Stimulated activated CD4-positive, alpha-beta T cell treated with anti-CD3 and anti-CD28 coated beads, Interleukin-12 subunit alpha, Interleukin-12 subunit beta, amount 100 ng/mL, for 4 hours (primary cell): ENCODE data around the gene MUS81.
"Not testable (repeated sequence)": the region's sequence is repeated elsewhere in the genome, so short reads cannot be mapped to it uniquely, and the experiment has no call there.

Experiments
- DNase-seq: peaks from one replicate; pipeline ENCODE4 v3.0.0-alpha.2; 2020

Gene MUS81

GRCh38 chr11:65873318-65874156, 13.3 kb downstream of the MUS81 start:
- peak; percentile 97 for DNase-seq

GRCh38 chr11:65879617-65880016, 19.4 kb downstream of the MUS81 start, which contains the start of gene CTSW:
Gene CTSW (plus strand): TSS chr11:65879837. CDS start chr11:65879855, 18 bp downstream.
- no peak for DNase-seq

DNA sequence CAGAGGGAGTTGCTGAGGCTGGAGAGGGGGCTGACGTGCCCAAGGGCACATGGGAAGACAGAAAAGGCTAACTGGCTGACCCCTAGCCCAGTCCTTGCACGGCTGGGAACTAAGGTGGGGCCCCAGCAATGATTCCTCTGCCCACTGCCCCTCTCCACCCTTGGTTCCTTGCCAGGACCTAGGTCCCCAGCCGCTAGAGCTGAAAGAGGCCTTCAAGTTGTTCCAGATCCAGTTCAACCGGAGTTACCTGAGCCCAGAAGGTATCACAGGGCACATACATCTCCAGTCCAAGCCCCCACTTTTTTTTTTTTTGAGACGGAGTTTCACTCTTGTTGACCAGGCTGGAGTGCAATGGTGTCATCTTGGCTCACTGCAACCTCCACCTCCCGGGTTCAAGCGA, 19.8 kb downstream of the MUS81 start:
- DNase-seq, result no peak

DNA sequence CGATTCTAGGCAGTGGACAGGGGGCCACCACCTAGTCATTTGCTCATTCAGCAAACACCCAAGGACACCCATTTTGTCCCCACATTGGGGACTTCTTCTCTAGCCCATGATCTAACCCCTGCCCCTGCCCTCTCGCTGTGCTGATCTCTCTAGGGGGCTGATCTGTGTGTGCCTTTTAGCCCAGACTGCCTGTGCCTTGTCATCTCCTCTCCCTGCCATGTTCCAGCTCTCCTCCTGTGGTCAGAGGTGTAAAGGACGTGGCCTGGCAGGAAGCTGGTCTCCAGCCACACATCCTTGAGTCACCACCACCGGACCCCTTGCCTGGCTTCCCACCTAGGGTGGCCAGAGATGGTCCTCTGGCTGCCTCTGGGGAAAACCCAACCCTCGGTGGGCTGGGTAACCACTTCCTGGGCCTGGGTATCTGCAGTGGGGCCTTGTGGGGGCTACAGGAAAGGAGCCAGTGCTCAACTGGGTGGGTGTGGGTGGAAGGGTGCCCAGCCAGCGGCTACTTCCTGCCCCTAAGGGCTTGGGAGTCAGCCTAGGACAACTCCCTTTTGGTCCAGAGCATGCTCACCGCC, 20.7 kb downstream of the MUS81 start:
- no peak for DNase-seq

GRCh38 chr11:65882120-65883057, 22.2 kb downstream of the MUS81 start:
- no peak for DNase-seq

- no peak for DNase-seq
Measured at GRCh38 chr11:65883058-65883761, 23.0 kb downstream of the MUS81 start.

GRCh38 chr11:65883786-65884715, 23.8 kb downstream of the MUS81 start:
- no peak for DNase-seq

GRCh38 chr11:65884716-65885092, 24.5 kb downstream of the MUS81 start:
- peak; percentile 81 for DNase-seq

DNA sequence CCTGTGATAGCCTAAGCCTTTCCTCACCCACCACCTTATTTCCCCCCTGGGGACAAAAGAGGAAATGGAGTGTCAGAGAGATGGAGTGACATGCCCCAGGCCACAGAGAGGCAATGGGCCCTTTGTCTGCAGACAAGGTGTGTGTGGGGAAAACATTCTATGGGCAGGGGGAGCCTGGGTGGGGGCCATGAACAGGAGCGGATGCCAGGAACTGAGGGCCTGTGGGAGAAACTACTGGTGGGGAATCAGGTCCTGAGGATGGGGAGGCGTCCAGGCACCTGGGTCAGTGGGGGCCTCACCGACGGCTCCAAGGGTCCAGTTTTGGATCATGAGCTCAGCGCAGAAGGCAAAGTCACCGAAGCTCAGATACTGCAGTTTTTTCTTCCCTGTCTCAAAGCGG, 25.0 kb downstream of the MUS81 start:
- DNase-seq, result no peak

DNA sequence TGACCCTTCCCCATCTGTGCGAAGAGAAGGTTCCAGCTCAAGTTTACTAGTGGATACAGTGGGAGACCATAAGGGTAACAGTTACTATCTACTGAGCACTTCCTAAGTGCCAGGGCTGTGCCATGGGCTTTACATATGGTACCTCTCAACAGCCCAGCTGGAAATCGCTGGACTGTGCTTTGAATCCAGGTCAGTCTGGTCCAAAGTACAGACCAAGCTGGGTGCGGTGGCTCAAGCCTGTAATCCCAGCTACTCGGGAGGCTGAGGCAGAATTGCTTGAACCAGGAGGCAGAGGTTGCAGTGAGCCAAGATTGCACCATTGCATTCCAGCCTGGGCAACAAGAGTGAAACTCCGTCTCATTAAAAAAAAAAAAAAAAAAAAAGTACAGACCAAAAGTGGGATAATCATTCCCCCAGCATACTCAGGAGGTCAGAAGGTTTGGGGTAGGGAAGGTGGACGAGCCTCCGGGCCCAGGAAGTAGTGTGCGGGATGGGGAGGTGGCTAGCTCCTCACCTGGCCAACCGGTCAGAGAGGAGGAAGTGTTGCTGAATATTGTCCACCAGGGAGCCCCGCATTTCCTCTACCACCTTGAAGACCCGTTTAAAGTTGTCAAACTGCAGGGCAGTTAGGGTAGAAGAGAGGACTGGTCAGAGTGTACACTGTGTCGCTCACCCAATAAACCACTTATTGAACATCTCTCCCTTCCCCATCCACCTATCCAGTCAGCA, 25.7 kb downstream of the MUS81 start:
- DNase-seq, result no peak

DNA sequence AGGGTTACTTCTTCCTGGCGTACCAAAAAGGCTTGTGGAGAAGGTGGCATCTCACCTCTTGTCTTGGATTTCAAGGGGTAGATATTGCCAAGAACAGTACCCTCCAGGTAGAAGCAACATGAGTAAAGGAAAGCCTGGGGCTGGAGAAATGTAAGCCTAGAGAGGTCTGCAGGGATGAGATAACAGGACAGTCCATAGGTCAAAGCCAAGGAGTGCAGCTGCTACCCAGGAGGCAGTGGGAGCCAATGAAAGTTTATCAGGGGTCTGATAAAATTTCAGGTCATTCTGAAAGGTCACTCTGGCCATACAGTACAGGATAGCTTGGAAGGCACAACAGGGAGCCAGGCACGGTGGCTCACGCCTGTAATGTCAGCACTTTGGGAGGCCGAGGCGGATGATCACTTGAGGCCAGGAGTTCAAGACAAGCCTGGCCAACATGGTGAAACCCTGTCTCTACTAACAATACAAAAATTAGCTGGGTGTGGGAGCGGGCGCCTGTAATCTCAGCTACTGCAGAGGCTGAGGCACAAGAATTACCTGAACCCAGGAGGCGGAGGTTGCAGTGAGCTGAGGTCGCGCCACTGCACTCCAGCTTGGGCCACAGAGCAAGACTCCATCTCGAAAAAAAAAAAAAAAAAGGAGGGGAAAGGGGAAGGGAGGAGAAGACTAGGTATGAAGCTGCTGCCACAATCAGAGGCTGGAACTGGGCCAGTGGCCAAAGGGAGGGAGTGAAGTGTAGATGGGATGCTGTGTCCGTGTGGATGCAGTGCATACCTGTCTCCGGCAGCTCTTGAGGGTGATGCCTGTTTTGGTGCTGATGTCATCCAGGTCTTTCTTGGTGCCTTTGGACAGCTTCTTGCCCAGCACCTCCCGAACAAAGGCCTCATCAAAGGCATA, 26.8 kb downstream of the MUS81 start:
- no peak for DNase-seq

DNA sequence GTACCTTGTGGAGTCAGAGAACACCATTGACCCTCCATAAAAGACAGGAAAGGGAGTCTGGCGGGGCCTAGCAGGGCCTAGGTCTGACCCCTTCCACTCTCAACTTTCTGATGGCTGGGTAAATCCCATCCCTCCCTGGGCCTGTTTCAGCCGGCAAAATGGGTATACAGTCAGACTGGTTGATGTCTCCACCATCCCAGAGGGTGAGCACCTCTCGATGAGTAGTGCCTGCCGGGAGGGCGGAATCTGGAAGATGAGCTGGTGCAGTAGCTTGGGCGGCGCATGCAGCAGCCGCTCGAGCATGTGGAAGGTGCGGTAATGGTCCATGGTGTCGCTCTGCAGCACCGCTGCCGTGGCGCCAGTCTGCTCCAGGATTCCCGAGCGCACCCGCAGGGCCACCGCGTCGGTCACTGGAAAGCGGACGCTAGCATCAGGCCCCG, 27.5 kb downstream of the MUS81 start:
- no peak for DNase-seq

GRCh38 chr11:65888163-65888814, 28.1 kb downstream of the MUS81 start, which contains the start of gene FIBP:
Gene FIBP (minus strand): TSS chr11:65888471. CDS start chr11:65888418, 53 bp downstream.
- peak; percentile 94 for DNase-seq

GRCh38 chr11:65890324-65891218, 30.3 kb downstream of the MUS81 start, which contains the start of gene CCDC85B:
Gene CCDC85B (plus strand): TSS chr11:65890673. CDS start chr11:65890784, 111 bp downstream.
- DNase-seq, result peak; percentile 99

GRCh38 chr11:65891219-65892136, 31.2 kb downstream of the MUS81 start:
- DNase-seq, result peak; percentile 38

DNA sequence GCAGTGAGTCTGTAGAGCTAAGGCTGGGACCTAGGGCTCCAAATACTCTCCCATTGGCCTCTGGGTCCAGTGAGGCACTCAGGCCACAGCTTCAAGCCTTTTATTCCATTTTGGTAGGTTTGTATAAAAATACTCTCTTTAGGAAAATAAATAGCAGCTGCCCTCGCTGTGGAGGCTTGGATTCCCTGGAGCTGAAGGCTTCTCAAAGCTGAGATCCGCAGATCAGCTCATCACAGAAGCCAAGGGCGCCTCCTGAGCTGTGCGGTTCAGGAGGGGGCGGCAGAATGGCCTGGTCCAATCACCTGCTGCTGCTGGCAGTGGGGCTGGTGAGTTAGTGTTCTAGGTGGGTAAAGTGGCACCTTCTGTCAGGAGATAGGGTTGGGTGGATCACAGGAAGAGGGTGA, 31.9 kb downstream of the MUS81 start:
- DNase-seq, result not testable (repeated sequence)
